Caco-2 (cell line): ENCODE measurements around the gene KCNE4. TPM values are rescaled to one million over a fixed set of nuclear protein-coding genes. Genes with fewer than 3 reads are reported as not detected.

Experiments
- Bru-seq: library from RNA; stranded (reverse); fragments of 400-500 nt; gene quantifications from one replicate; lab custom pipeline; 2021; lab: Mats Ljungman, UMichigan
- BruChase-seq, 2 experiments: library from RNA; stranded (reverse); fragments of 400-500 nt; gene quantifications; one replicate each; lab custom pipeline; 2021; lab: Mats Ljungman, UMichigan
- BruUV-seq: library from RNA; stranded (reverse); fragments of 400-500 nt; replicated peaks from 2 replicates; lab custom pipeline; 2021; lab: Mats Ljungman, UMichigan
- CTCF ChIA-PET: fragments of 300-600 bp; sonication (Branson Sonifier 250); formaldehyde crosslinking; loops from one replicate; lab custom pipeline; 2022; ENCODE audit warnings: antibody characterized with exemption; lab: Charles Lee
- POLR2A ChIA-PET: fragments of 300-600 bp; sonication (Branson Sonifier 250); formaldehyde crosslinking; loops from one replicate; lab custom pipeline; 2022; ENCODE audit warnings: antibody characterized with exemption; lab: Charles Lee
- DNase-seq, 2 experiments: peaks; one replicate each; pipeline versions ENCODE4 v3.0.0 to v3.0.0-alpha.2; 2020 to 2022
- H3K27me3 ChIP-seq: replicated peaks from 2 replicates; pipeline ENCODE4 v1.6.0; 2011; ENCODE audit warnings: low read length; ENCODE audit not compliant: control insufficient read depth, insufficient read depth
- H3K36me3 ChIP-seq: 2 replicates; pipeline ENCODE4 v1.5.1; 2011; ENCODE audit warnings: low read length; ENCODE audit not compliant: control insufficient read depth, insufficient read depth
- H3K4me1 ChIP-seq: fragments of 250-450 bp; sonication (Bioruptor Pico); 2 replicates; pipeline ENCODE4 v1.5.1; 2020; ENCODE audit warnings: mild to moderate bottlenecking
- H3K4me3 ChIP-seq: 2 replicates; pipeline ENCODE4 v1.5.1; 2011; ENCODE audit warnings: low read depth, mild to moderate bottlenecking, control low read depth, low read length
- H3K9me3 ChIP-seq: fragments of 250-450 bp; sonication (Bioruptor Pico); 2 replicates; pipeline ENCODE4 v1.5.1; 2020; ENCODE audit warnings: mild to moderate bottlenecking, moderate library complexity
- H3K27ac Mint-ChIP-seq: one replicate; pipeline ENCODE4 v1.8.0; 2022; ENCODE audit warnings: mixed read lengths; ENCODE audit not compliant: unreplicated experiment
- H3K27me3 Mint-ChIP-seq: one replicate; pipeline ENCODE4 v1.8.0; 2022; ENCODE audit warnings: mixed read lengths; ENCODE audit not compliant: insufficient read depth, unreplicated experiment
- H3K36me3 Mint-ChIP-seq: one replicate; pipeline ENCODE4 v1.8.0; 2022; ENCODE audit warnings: mild to moderate bottlenecking, mixed read lengths; ENCODE audit not compliant: insufficient read depth, unreplicated experiment
- H3K4me1 Mint-ChIP-seq: one replicate; pipeline ENCODE4 v1.8.0; 2022; ENCODE audit warnings: low read depth, mixed read lengths; ENCODE audit not compliant: unreplicated experiment
- H3K4me3 Mint-ChIP-seq: one replicate; pipeline ENCODE4 v1.8.0; 2022; ENCODE audit warnings: mild to moderate bottlenecking, moderate library complexity, mixed read lengths; ENCODE audit not compliant: unreplicated experiment
- H3K9me3 Mint-ChIP-seq: one replicate; pipeline ENCODE4 v1.8.0; 2022; ENCODE audit warnings: mixed read lengths; ENCODE audit not compliant: unreplicated experiment
- CTCF ChIP-seq, 2 experiments: fragments of 200-600 bp in 1 of 2; IDR thresholded peaks; 1 replicate in 1 of 2; 2 replicates in 1 of 2; pipeline versions ENCODE4 v1.5.1 to v1.8.0; 2011 to 2022; ENCODE audit warnings: antibody characterized with exemption in 1 of 2, control low read depth in 1 of 2, inconsistent platforms in 1 of 2, low read depth in 1 of 2, low read length in 1 of 2, mild to moderate bottlenecking in 1 of 2, moderate library complexity in 1 of 2; ENCODE audit not compliant: insufficient read depth in 1 of 2, severe bottlenecking in 1 of 2, unreplicated experiment in 1 of 2
- intact Hi-C: fragments of 100-400 bp; cut with micrococcal nuclease; formaldehyde crosslinking; loops from one replicate; pipeline ENCODE4 v1.10.0; 2022; ENCODE audit not compliant: unreplicated experiment
- long read RNA-seq: library from polyadenylated mRNA; stranded (forward); transcript quantifications from one replicate; pipeline ENCODE4 v2.0.0, GENCODE V29; 2022
- total RNA-seq: library from RNA; stranded (reverse); gene quantifications from 2 replicates; pipeline ENCODE4 v1.2.3, GENCODE V29; 2022

KCNE4 gene
- total RNA-seq: not detected in 2 replicates
- percentile 13 among the genes with signal in this experiment for Bru-seq, nascent RNA
- percentile 40 among the genes with signal in this experiment for BruChase-seq, experiment 1, labeled RNA remaining after a 2-hour chase
- percentile 39 among the genes with signal in this experiment for BruChase-seq, experiment 2, labeled RNA remaining after a 6-hour chase
- long read RNA-seq: 0 reads

- Histone ChIP-seq H3K4me1 (no peaks in the 10 kb centered on the region; the same call in 1 of the 2 replicates), H3K36me3 (no peaks in the 10 kb centered on the region), H3K9me3 (no peaks in the 10 kb centered on the region), H3K4me3 (peak within 1 kb of the TSS; percentile 0; the same call in 1 of the 2 replicates), H3K27me3 (no peaks in the 10 kb centered on the region)
- H3K4me3 Mint-ChIP-seq: peak within 1 kb of the TSS; percentile 48
- H3K27ac Mint-ChIP-seq: no peak within 1 kb of the TSS
- no peak for TF ChIP-seq CTCF (IDR thresholded peaks at IDR 0.05; ENCODE audit: insufficient read depth in 1 of 2, low read depth in 1 of 2, low read length in 1 of 2, severe bottlenecking in 1 of 2, unreplicated experiment in 1 of 2)
- BruUV-seq: no TSS peak
- ChIA-PET CTCF (no interaction called here), POLR2A (interaction anchor here (0.5 kb wide), 1 partner anchor 877 kb away, joined by 16 read pairs; no protein-coding TSS in a partner anchor)
- H3K4me1 Mint-ChIP-seq: peaks cover 6% of the 10 kb centered on the region
- intact Hi-C loops: no loop called here
- no peaks in the 10 kb centered on the region for H3K27me3 Mint-ChIP-seq
- DNase-seq: no peak
- H3K36me3 Mint-ChIP-seq: no peaks in the 10 kb centered on the region
- peaks cover 5% of the 10 kb centered on the region for H3K9me3 Mint-ChIP-seq
Observed at GRCh38 chr2:223051693-223052289, at the start of gene KCNE4. Gene KCNE4, plus strand, starts transcription at chr2:223052190. Its CDS starts 641 bp downstream, at chr2:223052831.

GRCh38 chr2:223003191-223003590, 48.8 kb upstream of the KCNE4 start:
- intact Hi-C loops: no loop called here
- Mint-ChIP-seq H3K4me3 (no peak overlapping the region), H3K9me3 (no peaks in the 10 kb centered on the region), H3K4me1 (no peaks in the 10 kb centered on the region), H3K36me3 (no peaks in the 10 kb centered on the region), H3K27me3 (peaks cover 19% of the 10 kb centered on the region), H3K27ac (no peak overlapping the region)
- H3K4me1 ChIP-seq: no peaks in the 10 kb centered on the region
- no peaks in the 10 kb centered on the region for H3K9me3 ChIP-seq
- H3K4me3 ChIP-seq: no peak overlapping the region
- POLR2A ChIA-PET: no interaction called here
- no peaks in the 10 kb centered on the region for H3K36me3 ChIP-seq
- no peak for DNase-seq
- H3K27me3 ChIP-seq: no peaks in the 10 kb centered on the region
- no peak for TF ChIP-seq CTCF (IDR thresholded peaks at IDR 0.05; ENCODE audit: insufficient read depth in 1 of 2, low read depth in 1 of 2, low read length in 1 of 2, severe bottlenecking in 1 of 2, unreplicated experiment in 1 of 2)
- CTCF ChIA-PET: no interaction called here
- BruUV-seq: no TSS peak

GRCh38 chr2:223005496-223005895, 46.5 kb upstream of the KCNE4 start:
- CTCF ChIA-PET: no interaction called here
- H3K4me1 Mint-ChIP-seq: no peaks in the 10 kb centered on the region
- intact Hi-C loops: no loop called here

More at GRCh38 chr2:223005496-223005895, 46.5 kb upstream of the KCNE4 start:
- no peak for DNase-seq
- BruUV-seq: no TSS peak
- Histone ChIP-seq H3K4me3 (no peak overlapping the region), H3K4me1 (no peaks in the 10 kb centered on the region), H3K36me3 (no peaks in the 10 kb centered on the region), H3K9me3 (no peaks in the 10 kb centered on the region), H3K27me3 (no peaks in the 10 kb centered on the region)
- H3K36me3 Mint-ChIP-seq: no peaks in the 10 kb centered on the region
- no peak overlapping the region for H3K4me3 Mint-ChIP-seq
- peaks cover 12% of the 10 kb centered on the region for H3K27me3 Mint-ChIP-seq
- no peak overlapping the region for H3K27ac Mint-ChIP-seq
- POLR2A ChIA-PET: no interaction called here
- H3K9me3 Mint-ChIP-seq: no peaks in the 10 kb centered on the region
- TF ChIP-seq CTCF (IDR thresholded peaks at IDR 0.05; ENCODE audit: insufficient read depth in 1 of 2, low read depth in 1 of 2, low read length in 1 of 2, severe bottlenecking in 1 of 2, unreplicated experiment in 1 of 2): no peak
